GM18909 (cell line): ENCODE data around the gene SNX25.
A peak's percentile ranks its signal among the peaks of the same experiment; 100 is the strongest.
"Not testable (repeated sequence)": the region's sequence is repeated elsewhere in the genome, so short reads cannot be mapped to it uniquely, and the experiment has no call there.

Experiments used
- ATAC-seq: cut with Tn5 transposase; IDR thresholded peaks from one replicate; pipeline ENCODE4 v1.9.1; 2021; ENCODE audit warnings: mild to moderate bottlenecking; ENCODE audit not compliant: unreplicated experiment, poor library complexity

The SNX25 gene

GRCh38 chr4:185332575-185333464, 123.4 kb downstream of the SNX25 start:
- ATAC-seq: peak; percentile 75

DNA sequence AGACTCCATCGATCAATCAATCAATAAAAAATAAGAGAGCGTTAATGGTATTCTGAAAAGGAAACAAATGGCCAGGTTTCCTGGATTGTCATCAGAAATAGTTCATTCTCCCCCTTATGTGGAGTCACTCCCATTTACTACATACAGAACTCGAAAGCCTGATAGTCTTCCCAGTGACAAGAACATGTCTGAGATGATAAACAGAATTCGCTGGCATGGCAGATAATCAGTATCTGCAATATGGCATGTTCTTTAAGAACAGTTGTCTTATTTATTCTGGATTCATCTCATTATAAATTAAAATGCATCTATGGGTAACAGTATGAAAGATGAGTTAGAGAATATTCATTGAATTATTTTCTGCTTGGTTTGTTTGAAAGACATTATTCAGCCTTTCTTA, 124.9 kb downstream of the SNX25 start:
- ATAC-seq: no peak

GRCh38 chr4:185335579-185335978, 126.2 kb downstream of the SNX25 start:
- ATAC-seq: no peak

- peak; percentile 28 for ATAC-seq
These were observed 130.5 kb downstream of the SNX25 start for GRCh38 chr4:185339941-185340340.

- ATAC-seq: no peak
These were observed 132.0 kb downstream of the SNX25 start for GRCh38 chr4:185341377-185341776.

GRCh38 chr4:185341841-185342240, 132.4 kb downstream of the SNX25 start:
- peak; percentile 80 for ATAC-seq

- ATAC-seq: no peak
These were observed 134.6 kb downstream of the SNX25 start for GRCh38 chr4:185343726-185344581.

DNA sequence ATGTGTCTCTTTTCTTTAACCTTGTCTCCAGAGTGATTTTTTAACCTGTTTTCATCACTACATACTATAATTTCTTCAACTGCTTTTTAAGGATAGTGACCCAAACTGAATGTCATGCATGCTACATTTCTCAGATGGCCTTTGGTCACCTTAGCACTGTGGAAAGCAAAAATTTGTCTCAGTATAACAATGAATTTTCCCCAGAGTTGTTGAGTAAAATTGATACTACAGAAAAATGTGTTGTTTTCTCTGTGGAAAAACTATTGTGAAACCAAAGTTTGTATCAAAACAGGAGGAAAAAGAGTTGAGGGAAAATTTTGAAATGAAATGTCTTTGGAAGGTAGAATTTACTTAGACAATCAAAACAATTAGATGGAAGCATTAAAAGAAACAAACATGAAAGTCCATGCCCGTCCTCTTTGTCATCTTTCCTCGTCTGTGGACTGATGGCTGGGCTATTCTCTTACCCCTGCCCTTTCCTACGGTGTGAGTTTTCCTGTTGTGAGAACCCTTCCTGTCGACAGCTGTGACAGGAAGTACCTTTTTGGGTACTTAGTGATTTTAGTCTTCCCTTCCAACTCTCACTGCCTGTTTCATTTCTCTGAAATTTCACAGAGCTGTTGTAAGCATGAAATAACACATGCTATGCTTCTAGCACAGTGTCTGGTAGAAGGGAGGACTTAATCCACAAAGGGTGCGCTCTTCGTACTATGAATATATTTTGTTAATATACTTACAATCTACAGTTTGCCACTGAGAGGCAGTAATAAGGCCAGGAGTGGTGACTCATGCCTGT, 135.5 kb downstream of the SNX25 start:
- peak; percentile 60 for ATAC-seq

DNA sequence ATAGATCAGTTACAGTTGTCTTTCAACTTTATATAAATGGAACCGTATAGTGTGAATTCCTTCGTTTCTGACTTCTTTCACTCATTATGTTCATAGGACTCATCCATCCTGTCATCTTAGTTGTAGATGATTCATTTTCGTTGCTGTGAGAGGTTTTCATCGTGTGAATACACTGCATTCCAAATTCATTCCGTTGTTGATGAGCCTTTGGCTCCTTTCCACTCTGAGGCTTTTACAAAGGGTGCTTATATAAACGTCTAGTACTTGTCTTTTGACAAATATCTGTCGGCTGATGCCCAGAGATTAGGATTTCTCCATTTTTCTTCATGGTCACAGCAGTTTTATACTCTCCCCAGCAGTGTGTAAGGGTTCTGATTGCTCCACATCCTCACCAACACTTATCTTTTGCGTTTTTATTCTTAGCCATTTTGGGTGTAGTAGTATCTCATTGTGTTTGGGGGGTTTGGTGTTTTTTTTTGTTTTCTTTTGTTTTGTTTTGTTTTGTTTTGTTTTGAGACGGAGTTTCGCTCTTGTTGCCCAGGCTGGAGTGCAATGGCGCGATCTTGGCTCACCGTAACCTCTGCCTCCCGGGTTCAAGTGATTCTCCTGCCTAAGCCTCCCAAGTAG, 137.7 kb downstream of the SNX25 start:
- no peak for ATAC-seq

DNA sequence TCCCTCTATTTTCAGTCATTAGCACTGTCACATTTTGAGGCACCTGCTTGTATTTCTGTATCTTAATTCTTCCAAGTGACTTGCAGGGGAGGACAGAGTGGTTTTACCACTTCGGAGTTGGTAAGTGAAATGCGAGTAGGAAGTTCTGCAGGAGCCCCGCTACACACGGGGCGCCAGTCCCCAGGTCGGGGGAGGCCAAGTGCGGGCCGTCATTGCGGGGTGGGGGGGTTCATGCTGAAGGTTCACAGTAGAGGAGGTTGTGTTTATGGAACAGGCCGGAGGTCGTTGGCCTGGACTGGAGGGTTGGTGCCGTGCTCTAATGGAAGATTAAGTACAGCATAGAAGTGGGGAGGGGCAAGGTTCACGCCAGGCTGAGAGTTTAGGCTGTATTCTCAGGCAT, 142.3 kb downstream of the SNX25 start:
- ATAC-seq: no peak

GRCh38 chr4:185352202-185352601, 142.8 kb downstream of the SNX25 start:
- ATAC-seq: no peak

- ATAC-seq: no peak
These were observed 143.3 kb downstream of the SNX25 start for GRCh38 chr4:185352741-185353140.

- no peak for ATAC-seq
These were observed 147.8 kb downstream of the SNX25 start for GRCh38 chr4:185357211-185357610.

GRCh38 chr4:185357733-185358440, 148.5 kb downstream of the SNX25 start:
- ATAC-seq: no peak

DNA sequence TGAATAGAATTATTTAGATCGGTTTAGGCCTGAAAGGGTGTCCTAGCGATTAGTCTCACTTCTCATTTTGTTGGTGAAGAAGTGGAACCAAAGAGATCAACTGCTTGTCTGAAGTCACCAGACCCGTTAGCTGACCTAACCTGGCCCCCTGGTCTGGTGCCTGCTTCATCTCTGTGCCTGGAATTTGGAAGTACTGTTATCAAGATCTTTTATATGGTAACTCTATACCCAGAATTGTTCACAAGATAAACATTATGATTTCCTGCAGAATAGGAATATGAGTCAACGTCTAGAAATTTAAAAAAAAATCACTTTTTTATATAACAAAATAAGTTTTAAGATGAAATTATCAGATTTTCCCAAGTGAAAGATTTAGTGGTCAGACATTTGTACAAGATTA, 149.1 kb downstream of the SNX25 start:
- no peak for ATAC-seq

DNA sequence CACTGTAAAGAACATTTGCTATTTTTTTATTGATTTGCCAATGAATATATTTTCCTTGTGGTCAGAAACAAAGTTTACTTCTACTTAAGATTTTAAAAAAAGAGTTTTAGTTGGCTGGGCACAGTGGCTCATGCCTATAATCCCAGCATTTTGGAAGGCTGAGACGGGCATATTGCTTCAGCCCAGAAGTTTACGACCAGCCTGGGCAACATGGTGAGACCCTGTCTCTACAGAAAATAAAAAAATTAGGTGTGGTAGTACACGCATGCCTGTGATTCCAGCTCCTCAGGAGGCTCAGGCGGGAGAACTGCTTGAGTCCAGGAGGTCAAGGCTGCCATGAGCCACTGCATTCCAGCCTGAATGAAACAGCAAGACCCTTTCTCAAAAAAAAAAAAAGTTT, 149.6 kb downstream of the SNX25 start:
- no peak for ATAC-seq

DNA sequence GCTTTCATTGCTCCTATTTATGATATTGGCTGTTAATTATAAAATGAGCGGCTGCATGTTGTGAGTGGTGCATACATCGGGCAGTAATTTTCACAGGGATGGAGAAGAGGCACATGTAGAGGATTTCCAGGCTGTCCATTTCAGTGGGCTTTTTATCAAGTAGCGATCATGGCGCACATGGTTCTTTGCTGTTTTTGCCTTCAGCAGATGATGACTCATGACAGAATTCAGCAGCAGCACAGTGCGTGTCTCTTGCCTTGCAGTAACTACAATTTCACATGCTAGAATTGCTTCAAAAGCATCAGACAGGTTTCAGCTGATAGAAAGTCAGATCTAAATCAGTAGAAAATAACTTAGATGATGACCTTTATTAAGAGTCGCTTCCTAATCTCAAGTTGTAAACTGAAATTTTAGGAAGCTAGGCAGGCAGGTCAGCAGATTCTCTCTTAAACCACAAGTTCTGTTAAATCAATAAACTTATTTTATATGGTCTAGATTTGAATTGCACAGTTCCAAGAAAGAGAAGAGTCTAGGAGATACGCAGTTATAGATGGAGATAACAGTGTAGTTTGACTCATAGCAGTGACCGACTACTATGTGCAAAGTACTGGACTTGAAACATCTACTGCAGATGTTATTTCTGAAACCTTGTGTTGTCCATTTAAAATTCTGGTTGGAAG, 150.5 kb downstream of the SNX25 start:
- ATAC-seq: no peak

DNA sequence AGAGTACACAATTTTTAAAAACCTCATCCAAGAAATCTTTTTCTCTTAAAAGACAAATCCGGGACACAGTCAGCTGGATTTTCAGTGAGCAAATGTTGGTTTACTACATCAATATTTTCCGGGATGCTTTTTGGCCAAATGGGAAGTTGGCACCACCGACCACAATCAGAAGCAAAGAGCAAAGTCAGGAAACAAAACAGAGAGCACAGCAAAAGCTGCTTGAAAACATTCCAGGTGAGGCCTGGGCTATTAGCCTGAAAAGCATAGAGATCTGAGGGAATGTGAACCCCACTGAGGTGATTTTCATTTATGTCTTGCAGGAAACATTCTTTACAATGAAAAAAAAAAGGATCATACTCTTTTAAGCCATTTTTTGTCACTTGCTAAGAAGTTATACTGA, 152.5 kb downstream of the SNX25 start:
- ATAC-seq: no peak

- not testable (repeated sequence) for ATAC-seq
These were observed 153.2 kb downstream of the SNX25 start for GRCh38 chr4:185362570-185362969.
